GM12874 (cell line): ENCODE data around the gene TBC1D14.

Source experiments
- CTCF ChIP-seq: IDR thresholded peaks from 2 replicates; pipeline ENCODE4 v1.5.1; 2011; ENCODE audit warnings: low read depth, mild to moderate bottlenecking, control low read depth, low read length, moderate library complexity; ENCODE audit not compliant: insufficient read depth

Gene TBC1D14

GRCh38 chr4:6967846-6968340 is 58.3 kb downstream of the TBC1D14 start:
- no peak for TF ChIP-seq CTCF

DNA sequence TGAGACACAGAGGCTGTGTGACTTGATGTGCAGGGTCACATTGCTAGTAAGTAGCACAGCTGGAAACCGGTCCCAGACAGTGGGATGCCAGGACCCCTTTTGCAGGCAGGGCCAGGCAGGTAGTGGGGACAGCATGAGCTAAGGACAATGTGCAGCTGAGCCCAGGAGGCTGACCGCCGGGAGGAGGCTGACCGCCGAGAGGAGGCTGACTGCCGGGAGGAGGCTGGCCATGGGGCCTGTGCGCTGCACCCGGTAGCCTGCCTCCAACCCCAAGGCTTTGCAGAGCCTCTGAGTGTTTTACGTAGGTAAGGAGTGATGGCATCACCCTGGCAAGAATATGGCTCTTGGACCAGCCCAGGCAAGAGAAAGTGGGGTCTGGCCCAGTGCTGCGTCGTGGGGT is 58.9 kb downstream of the TBC1D14 start:
- no peak for TF ChIP-seq CTCF

- no peak for TF ChIP-seq CTCF
Observed at GRCh38 chr4:6969826-6970800, 60.5 kb downstream of the TBC1D14 start.

GRCh38 chr4:6971536-6972374 is 62.1 kb downstream of the TBC1D14 start:
- TF ChIP-seq CTCF = no peak

DNA sequence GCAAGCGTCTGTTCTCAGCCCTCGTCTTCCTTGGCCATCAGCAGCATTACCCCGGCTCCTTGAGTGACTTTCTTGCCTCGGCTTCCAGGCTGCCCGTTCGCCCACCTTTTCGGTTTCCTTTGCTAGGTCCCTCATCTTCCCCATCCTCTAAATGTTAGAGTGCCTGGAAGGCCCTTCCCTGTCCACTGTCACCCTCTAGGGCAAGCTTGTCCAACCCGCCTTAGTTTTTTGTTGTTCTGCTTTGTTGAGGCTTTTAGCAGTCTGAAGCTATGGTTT is 62.7 kb downstream of the TBC1D14 start:
- no peak for TF ChIP-seq CTCF

GRCh38 chr4:6972911-6973310 is 63.3 kb downstream of the TBC1D14 start:
- no peak for TF ChIP-seq CTCF

GRCh38 chr4:6974138-6974848 is 64.7 kb downstream of the TBC1D14 start:
- peak; percentile 94 for TF ChIP-seq CTCF
